GM12801 (cell line): Measurements from ENCODE around the gene VEPH1.

ENCODE experiments used
- CTCF ChIP-seq: IDR thresholded peaks from one replicate; pipeline ENCODE4 v1.5.1; 2011; ENCODE audit warnings: control low read depth; ENCODE audit not compliant: insufficient read length; ENCODE audit errors: extremely low read depth

The VEPH1 gene

GRCh38 chr3:157356541-157356940 is 146.7 kb downstream of the VEPH1 start:
- TF ChIP-seq CTCF: no peak

GRCh38 chr3:157355276-157355675 is 147.9 kb downstream of the VEPH1 start:
- TF ChIP-seq CTCF: no peak

GRCh38 chr3:157354722-157355121 is 148.5 kb downstream of the VEPH1 start:
- no peak for TF ChIP-seq CTCF

GRCh38 chr3:157354254-157354653 is 149.0 kb downstream of the VEPH1 start:
- TF ChIP-seq CTCF: no peak

GRCh38 chr3:157353652-157354051 is 149.6 kb downstream of the VEPH1 start:
- TF ChIP-seq CTCF: no peak

GRCh38 chr3:157351981-157352380 is 151.2 kb downstream of the VEPH1 start:
- TF ChIP-seq CTCF: no peak

GRCh38 chr3:157347577-157348303 is 155.5 kb downstream of the VEPH1 start:
- no peak for TF ChIP-seq CTCF
